ENCODE measurements around the gene PCDH12.

- TF ChIP-seq CTCF (conservative IDR thresholded peaks at IDR 0.05) (no peak), ZFX (IDR thresholded peaks at IDR 0.05) (no peak)
Observed at GRCh38 chr5:141904551-141904950, 53.5 kb downstream of the PCDH12 start.

Data from C4-2B (cell line).